ENCODE measurements around the gene USP14.

GRCh38 chr18:137327-137726 lies 21.0 kb upstream of the USP14 start:
- TF ChIP-seq EZH2 (IDR thresholded peaks at IDR 0.05; ENCODE audit: low read depth) (no peak), CTCF (conservative IDR thresholded peaks at IDR 0.05) (no peak)
